Effector CD8-positive, alpha-beta T cell (primary cell): ENCODE measurements around the gene ARSI.

Experiments used
- DNase-seq: peaks from one replicate; lab custom pipeline; 2025; lab: John Stamatoyannopoulos, UW

The ARSI gene

DNA sequence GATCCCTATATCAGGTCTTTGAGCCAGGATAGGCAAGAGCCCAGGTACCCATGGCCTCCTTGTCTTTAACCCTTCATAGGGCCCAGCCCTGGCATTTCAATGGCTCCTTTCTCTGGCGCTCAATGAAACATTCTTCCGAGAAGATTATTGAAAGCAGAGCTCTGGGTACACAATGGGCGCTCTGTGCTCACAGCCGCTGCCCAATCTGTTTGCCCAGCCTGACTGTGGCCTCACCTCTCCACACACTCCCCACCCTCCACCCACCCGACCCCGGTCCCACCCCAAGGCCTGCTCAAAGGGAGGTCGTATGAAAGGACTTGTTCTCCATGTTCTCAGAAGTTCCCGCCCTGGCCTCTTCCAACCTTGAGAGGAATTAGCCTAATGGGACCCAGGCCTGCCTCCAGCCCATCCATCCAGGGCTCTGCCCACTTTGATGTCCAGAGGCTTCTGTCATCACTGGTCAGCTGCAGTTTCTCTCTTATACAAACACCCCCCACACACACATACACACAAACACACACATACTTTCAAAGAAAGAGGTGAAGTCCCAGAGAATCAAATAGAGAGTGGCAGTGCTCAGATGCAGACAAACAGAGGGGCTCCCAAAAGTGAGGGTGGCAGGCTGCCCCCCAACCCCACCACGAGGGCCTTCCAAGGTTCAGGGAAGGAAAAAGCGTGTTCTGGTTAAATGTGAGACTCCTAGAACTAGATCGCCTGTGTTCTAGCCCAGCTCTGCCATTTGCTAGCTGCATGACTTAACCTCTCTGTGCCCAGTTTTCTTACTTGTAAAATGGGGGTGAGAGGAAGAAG, 5.1 kb upstream of the ARSI start:
- no peak for DNase-seq

DNA sequence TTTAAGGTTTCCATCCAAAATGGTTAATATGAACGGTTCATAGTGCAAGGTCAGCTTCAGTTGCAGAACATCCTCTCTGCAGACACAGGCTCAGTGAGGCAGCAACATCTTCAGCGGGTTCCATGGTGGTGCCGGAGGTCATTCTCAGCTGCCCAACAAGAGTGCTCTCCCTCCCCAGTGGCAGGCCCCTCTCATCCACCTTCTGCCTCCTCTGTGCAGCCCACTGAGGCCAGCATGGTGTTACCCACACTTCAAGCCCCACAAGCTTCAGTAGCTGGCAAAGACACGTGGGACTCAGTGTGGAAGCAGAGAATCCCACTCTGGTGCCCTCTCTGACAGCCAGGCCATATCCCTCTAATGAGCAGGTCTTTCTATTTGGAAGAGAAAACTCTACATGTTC, 4.1 kb upstream of the ARSI start:
- no peak for DNase-seq

DNA sequence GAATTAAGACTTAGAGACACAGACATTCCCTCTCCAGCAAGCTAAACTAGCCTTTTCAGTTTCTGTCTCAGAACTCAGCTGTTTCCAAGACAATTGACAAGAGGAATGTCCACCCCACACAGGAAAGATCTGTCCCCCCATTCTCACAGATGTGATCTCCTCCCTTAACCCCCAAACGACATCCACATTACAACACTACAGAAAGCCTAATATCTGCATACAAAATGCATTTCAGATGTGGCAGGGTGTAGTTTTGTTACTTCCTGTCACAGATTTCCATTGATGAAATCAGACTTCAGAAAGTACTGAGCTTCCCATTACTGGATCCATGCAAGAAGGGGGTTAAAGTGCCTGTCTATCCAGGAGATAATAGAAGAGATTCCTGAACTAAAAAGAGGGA, 2.9 kb upstream of the ARSI start:
- DNase-seq, result no peak

DNA sequence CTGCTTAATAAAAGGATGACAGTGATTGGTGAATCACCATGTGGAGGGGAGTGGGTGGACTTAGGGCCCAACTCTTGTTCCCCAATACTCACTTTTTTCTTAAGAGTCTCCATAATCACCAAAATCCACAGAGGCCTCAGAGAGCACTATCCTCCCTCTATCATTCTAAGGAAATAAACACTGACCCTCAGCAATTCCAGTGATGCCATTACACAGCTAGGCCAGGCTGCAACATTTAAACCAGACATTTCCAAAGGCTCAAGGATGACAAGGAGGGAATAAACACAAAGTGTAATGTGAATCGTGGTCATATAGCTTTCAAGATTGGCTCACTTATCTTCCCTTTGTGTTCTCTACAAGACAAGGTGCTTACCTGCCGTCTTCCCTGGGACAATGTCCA, 2.4 kb upstream of the ARSI start:
- no peak for DNase-seq

DNA sequence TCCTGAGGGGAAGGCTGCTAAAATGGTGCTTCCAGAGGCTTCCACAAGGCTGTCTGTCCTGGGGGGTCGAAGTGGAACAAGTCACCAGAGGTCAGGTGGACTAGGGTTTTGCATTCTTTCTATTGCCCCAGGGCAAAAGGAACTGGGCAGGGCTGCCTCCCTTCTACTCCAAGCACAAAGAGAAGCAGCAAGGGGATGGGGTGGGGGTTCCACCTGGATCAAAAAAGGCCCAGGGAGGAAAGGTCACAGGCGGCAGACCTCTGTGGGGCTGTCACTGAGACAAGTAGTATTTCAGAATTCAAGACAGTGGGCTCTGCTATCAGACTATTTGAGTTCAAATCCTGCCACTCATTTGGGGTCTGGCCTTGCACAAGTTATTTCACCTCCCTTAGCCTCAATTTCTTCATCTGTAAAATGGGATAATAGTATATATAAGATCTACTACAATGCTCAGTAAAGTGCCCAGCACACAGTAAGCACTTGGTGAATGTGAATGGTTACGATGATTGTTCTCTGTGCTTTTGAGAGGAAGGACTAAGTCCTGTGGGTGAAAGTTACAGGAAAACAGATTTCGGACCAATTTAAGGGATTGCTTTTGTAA, 1.9 kb upstream of the ARSI start:
- no peak for DNase-seq

DNA sequence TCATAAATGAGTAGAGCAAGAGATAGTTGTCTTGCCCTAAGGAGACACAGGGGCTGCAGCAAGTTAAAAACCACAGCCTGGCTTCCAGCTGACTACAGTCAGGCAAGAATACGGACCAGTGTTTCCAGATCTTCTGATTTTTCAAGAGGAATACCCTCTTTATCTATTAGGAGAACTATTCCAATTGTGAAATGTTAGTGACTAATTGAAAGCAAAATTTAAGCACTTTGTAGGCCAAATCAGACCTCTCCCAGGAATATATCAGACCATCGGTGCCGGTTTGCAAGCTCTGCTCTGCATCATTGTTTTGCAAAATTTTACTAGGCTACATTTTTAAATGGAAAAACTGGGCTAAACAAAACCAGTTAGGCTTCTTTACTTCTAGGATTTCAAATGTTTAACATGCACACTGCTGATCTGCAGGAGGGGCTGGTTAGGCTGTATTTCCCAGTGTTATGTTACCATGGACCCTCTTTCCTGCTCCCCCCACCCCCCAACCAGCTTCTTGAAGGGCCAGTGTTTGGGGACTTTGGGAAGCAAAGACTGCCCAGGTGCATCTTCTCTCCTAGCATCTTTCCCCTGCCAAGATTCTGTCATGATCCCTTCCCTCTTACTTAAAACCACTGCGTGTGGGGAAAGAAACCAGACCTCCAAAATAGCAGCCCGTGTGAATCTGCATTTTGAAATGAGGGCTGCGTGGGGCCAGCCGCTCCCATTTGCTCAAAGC, 1.1 kb upstream of the ARSI start:
- no peak for DNase-seq

DNA sequence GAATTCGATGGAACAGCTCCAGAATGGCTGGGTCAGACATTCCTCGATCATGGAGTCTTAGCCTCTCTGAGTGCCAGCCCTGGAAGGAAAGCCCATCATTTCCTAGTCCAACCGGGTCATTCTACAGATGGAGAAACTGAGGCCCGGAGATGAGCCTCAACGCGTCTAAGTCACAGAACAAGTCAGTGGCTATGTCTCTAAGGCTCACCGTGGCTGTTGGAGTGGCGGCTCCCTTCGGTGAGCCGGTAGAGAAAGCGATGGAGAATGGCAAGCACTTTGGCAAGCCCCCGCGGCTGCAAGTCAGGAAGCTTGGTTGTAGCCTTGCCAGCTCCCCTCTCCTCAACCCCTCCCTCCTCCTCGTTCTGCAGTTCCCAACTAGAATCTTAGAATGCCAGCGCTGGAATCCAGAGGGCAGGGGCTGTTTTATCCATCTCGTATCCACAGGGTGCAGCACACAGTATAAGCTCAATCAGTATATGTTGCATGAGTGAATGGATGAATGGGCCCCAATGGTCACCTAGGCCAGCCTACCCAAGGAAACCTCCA, 438 bp upstream of the ARSI start:
- DNase-seq, result no peak

DNA sequence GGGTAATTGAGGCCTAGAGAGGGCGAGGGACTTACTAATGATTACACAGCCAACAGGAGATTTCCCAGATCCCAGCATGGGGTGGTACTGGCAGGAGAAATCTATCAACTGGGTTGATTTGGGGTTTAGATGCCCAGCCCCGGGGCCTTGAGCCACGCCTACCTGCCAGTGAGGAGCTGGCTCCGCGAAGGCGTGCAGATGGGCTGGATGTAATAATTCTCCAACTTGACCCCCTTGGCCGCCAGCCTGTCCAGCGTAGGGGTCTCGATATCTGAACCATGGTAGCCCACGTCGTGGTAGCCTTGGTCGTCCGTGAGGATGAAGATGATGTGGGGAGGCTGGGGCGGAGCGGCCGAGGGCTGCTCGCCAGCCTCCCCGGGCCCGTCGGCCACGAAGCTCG, 804 bp downstream of the ARSI start:
- no peak for DNase-seq

DNA sequence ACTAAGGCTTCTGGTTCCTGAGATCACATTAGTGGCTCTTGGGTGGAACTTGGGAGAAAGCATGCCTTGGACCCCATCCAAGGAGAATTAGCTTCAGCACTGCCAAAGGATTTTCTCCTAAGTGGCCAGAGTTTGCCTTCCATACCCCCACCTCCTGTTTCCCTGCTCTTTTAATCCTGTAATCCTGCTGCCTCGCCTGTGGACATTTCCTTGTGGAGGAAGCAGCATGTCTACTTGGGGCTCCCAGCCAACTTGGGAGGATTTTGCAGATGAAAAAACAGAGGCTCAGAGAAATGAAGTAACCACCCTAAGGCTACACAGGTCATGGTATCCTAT, 1.6 kb downstream of the ARSI start:
- DNase-seq, result no peak

DNA sequence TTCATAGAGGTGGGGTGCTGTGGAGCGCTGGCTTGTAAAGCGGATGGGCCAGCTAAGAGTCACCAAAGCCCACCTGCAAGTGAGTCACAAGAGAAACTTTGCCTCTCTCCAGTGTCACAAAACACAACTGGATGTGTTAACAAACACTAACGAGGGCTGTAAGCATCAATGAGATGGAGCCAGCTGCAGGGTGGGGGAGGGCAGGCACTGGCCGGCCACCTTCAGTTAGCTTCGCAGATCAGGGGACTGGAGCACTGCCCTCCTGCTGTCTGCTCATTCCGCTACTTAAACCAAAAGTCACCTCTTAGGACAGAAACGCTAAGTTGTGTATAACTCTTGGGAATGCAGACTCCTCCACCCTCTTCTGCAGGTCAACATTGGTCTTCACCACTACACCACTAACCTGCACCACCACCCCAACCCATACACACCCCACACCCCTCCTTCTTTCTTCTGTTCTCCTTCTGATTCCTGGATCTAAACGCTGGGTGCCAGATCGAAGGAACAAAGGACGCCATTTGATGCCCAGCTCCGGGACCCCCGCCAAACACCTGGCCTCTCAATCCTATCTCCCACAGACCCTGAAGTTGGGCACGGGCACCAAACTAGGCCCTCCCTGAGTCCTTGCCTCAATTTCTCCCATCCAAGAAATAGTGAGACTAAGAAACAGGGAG, 2.1 kb downstream of the ARSI start:
- no peak for DNase-seq

DNA sequence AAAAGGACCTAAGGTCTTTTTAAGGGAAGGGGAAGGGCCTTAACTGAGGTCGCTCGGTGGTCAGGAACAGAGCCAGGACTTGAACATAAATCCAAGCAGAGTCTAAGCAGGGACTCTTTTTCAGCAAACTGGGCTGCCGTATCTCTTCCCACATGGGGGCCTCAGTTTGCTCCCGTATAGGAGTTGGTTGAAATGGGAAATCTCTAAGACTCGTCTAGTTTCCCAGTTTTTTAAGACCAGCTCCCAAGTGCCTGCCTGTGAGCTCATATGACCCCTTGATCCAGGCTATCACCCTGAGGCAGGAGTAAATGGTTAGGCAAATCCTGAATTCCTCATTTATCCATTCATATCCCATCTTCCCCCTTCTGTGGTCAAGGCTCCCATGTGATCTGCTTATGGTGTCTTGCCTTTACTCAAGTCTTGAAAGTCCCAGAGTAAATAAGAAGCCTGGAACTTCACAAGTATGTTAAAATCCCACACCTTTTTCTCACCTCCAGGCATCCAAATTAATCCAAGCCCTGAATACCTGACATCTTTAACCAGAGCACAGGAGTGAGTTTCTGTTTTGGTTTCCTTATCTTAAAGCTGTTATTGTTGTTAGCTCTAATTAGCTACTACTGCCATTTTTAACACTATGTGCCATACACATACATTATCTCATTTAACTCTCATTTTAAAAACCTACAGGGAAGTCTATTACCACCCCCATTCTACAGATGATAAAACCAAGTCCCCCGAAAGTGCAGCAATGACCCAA, 3.0 kb downstream of the ARSI start:
- no peak for DNase-seq

DNA sequence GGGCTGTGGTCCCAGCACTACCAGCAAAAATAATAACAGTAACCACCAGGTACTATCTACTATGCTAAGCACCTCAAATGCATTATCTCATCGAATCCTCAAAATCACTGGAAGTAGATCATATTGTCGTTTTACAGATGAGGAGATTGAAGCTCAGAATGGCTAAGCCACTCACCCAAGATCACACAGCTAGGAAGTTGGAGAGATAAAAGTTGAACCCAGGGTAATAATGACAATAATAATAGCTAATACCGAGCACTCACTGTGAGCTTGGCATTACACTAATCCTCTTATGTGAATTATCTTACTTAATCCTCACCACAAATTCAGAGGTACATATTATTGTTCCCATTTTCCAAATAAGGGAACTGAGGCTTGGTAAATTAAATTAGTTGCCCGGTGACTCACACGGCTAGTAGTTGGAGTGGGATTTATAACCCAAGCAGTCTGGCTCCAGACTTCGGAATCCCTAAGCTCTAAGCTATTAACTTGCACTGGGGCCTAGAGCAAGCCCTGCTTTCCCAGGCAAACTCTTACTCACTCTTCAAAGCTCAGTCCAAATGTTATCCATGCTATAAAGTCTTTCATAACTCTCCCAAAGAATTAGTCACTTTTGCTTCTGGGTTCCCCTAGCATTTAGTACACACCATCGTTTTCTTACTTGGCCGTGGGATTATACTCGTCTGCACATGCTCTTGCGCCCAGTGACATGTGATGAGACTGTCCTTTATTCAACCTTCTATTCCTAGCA, 3.8 kb downstream of the ARSI start:
- DNase-seq, result no peak

DNA sequence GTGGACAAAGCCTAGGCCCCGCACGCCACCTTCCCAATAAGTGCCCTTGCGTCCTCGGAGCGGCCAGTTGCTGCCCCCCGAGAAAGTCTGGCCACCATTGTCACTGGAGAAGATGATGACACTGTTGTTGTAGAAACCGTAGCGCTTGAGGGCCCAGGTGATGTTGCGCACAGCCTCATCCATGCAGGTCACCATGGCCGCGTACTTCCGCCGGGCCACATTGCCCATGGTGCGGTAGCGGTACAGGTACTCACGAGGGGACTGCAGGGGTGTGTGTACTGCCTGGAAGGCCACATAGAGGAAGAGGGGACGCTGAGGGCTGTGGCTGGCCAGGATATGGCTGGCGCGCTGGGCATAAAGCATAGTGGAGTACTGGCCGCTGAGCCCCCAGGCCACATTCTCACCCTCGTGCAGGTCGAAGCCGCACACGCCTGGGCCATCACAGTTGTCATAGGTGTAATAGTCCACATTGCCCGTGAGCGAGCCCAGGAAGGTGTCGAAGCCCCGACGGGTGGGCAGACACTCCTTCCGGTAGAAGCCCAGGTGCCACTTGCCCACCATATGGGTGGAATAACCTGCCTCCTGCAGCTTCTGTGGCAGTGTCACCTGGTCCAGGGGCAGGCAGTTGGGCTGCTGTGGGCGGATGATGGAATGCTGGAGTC, 4.6 kb downstream of the ARSI start:
- DNase-seq, result no peak

DNA sequence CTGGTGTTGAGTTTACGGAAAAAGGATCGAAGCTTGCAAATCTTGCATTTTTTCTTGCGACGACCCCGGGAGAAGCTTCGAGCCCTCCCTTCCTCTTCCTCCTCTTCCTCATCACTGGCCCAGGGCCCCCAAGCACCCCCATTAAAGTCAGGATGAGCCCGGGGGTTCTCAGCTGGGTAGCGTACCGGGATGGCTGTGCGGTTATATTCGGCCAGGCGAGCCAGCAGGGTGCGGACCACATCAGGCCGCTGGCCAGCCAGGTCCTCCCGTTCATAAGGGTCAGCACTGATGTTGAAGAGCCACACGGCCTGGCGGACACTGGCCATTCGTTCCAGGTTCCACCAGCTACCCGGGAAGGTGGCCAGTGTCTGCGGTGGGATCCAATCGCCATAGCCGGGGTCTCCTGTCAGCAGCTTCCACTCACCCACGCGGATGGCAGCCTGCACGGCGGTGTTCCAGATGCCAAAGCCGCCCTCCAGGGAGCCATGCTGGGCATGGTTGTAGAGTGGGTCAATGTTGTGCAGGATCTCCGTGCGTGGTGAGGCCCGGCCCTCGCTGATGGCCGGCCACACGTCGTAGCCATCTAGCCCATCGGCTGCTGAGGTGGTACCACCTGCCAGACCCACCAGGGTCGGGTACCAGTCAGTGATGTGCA, 5.3 kb downstream of the ARSI start:
- DNase-seq, result no peak

DNA sequence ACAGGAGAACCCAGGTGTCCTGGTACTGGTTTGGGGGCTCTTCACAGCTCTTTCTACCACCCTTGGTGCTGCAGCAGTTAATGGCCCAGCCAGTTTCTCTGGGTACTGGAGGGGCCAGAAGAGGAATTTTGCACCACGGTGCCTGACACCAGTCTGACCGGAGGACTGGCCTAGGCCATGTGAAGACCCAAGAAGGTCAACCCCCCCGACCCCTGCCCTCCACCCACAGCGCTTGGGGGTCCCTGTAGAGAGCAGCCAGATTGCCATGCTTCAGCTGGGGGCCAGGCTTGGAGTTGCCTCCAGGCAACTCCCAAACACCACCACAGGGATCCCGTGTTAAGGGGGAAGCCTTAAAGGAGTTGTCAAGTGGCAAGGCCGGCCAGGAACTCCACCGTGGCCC, 6.2 kb downstream of the ARSI start:
- no peak for DNase-seq

DNA sequence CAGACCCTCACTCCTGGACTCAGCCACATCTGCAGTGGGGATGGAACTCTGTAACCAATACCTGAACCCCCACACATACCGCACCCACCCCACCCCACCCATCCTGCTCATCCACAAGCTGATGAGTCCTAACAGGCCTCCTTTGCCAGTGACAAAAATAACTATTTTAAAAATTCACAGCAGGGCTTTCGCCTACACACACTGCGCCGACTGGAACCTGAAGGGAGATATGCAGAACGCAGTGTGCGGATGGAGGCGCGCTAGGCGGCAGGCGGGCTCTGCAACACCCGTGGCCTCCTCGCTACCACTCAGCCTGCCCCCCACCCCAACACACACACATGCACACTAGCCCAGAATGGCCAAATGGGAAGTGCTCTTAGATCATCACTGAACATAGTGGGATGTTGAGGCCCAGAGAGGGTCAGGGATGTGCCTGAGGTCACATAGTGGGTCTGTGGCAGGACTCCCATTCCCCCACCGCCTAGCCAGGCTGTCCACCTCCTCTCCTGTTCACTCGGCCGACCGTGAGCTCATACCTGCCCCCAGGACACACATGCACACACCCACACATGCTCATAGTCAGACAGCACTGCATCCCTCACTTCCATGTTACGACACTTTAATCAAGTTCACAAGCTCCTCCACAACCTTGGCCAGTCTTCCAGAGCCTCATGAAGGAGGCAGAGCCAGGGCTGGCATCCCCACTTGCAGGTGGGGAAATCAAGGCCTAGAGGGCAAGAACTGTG, 6.8 kb downstream of the ARSI start:
- no peak for DNase-seq

DNA sequence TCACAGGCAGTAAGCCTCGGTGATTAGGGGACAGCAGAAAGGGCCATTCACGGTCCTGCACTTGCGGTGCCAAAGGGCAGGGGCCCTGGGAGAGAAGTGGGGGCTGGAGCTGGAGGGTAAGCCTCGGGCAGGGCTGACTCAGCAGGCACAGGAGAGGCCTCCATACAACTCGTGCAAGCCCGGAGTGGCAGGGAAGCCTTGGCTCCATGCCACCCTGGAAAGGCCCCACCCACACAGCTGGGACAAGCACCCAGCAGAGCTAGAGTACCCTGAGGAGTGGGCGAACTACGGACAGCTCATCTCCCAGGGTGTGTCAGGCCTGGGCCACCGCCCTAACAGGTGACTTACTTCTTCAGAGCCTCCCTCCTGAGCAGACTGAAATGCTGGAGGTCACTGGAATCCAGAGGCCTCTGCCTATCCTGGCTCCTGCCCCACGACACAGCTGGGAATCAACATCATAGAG, 7.5 kb downstream of the ARSI start:
- DNase-seq, result no peak

DNA sequence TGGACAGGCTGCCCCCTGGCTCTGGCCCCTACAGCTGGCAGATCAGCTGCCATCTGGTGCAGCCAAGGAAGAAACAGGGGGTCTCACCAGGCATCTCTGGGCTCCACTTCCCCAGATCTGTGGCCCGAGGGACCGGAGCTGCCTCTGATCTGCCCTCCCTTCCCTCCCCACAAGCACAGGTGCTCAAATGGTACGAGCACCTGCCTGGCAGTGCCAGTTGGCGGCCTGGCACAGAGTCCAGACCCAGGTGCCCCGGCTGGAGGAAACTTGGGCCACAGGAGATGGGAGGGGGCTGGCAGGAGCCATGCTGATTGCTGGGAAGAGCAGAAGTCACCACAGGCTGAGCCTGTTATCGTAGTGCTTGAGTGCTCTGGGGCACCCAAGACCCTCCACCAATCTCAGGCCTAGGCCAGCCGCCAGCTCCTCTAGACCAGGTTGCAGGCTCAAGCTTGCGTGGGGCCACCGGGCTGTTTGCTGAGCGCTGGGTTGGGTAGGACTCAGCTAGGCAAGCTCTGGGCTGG, 8.1 kb downstream of the ARSI start:
- no peak for DNase-seq
